Endodermal cell (in vitro differentiated cells): Measurements from ENCODE around the gene PMEPA1. TPM values are rescaled to one million over a fixed set of nuclear protein-coding genes. Genes with fewer than 3 reads are reported as not detected.
"Not testable (repeated sequence)": the region's sequence is repeated elsewhere in the genome, so short reads cannot be mapped to it uniquely, and the experiment has no call there.

Source experiments
- DNase-seq: peaks from one replicate; pipeline ENCODE4 v3.0.0-alpha.2; 2017
- H3K27ac ChIP-seq: 2 replicates; pipeline ENCODE4 v1.5.1; 2013; ENCODE audit warnings: mild to moderate bottlenecking, low read depth, low read length, moderate library complexity
- H3K27me3 ChIP-seq: 2 replicates; pipeline ENCODE4 v1.6.1; 2013; ENCODE audit warnings: mild to moderate bottlenecking, low read length, moderate library complexity; ENCODE audit not compliant: insufficient read depth, control insufficient read depth, poor library complexity, severe bottlenecking
- H3K36me3 ChIP-seq: 2 replicates; pipeline ENCODE4 v1.7.0; 2013; ENCODE audit warnings: mild to moderate bottlenecking, low read length, moderate library complexity; ENCODE audit not compliant: control insufficient read depth, insufficient read depth
- H3K4me1 ChIP-seq: one replicate; pipeline ENCODE4 v1.7.0; 2013; ENCODE audit warnings: low read length; ENCODE audit not compliant: control insufficient read depth, insufficient read depth
- H3K4me3 ChIP-seq: 2 replicates; pipeline ENCODE4 v1.5.1; 2013; ENCODE audit warnings: mild to moderate bottlenecking, low read length, moderate library complexity
- H3K9ac ChIP-seq: 2 replicates; pipeline ENCODE4 v1.6.1; 2013; ENCODE audit warnings: mild to moderate bottlenecking, low read length, moderate library complexity; ENCODE audit not compliant: poor library complexity, severe bottlenecking; ENCODE audit errors: extremely low read depth
- H3K9me3 ChIP-seq: 2 replicates; pipeline ENCODE4 v1.6.1; 2013; ENCODE audit warnings: mild to moderate bottlenecking, low read length, moderate library complexity; ENCODE audit not compliant: control insufficient read depth
- H3K27ac Mint-ChIP-seq: 2 replicates; pipeline ENCODE4 v1.8.0; 2020; ENCODE audit warnings: mixed read lengths
- H3K27me3 Mint-ChIP-seq: 2 replicates; pipeline ENCODE4 v1.8.0; 2021; ENCODE audit warnings: mild to moderate bottlenecking, mixed read lengths; ENCODE audit not compliant: insufficient read depth
- H3K36me3 Mint-ChIP-seq: 2 replicates; pipeline ENCODE4 v1.8.0; 2020; ENCODE audit warnings: low read depth, mixed read lengths
- H3K4me1 Mint-ChIP-seq: 2 replicates; pipeline ENCODE4 v1.8.0; 2020; ENCODE audit warnings: mixed read lengths
- H3K4me3 Mint-ChIP-seq: 2 replicates; pipeline ENCODE4 v1.8.0; 2020; ENCODE audit warnings: mild to moderate bottlenecking, moderate library complexity, mixed read lengths
- H3K9me3 Mint-ChIP-seq: 2 replicates; pipeline ENCODE4 v1.8.0; 2020; ENCODE audit warnings: mild to moderate bottlenecking, mixed read lengths
- CTCF ChIP-seq: fragments of 200-600 bp; sonication (generic); conservative IDR thresholded peaks from 2 replicates; pipeline ENCODE4 v1.5.0; 2021; ENCODE audit warnings: antibody characterized with exemption, mild to moderate bottlenecking
- WGBS, 2 experiments: methylation state at CpG; one replicate each; pipeline versions ENCODE4 v1.1.5 to v1.1.7; 2013; ENCODE audit warnings: missing lambda C conversion rate in 2 of 2, mixed read lengths in 1 of 2; ENCODE audit not compliant: insufficient coverage in 1 of 2, insufficient read length in 1 of 2; 5-methylcytosine and 5-hydroxymethylcytosine counted together
- total RNA-seq, 2 donors: library from RNA; stranded (reverse); fragmentation: NEBNext Ultra II Directional in 1 of 2; extraction: Animal tissue kit (Norgen Biotek cat#: 25700) in 1 of 2; gene quantifications; 2 replicates in 1 of 2; 3 replicates in 1 of 2; pipeline ENCODE4 v1.2.1, GENCODE V29; 2021

PMEPA1 gene
- total RNA-seq, 2 donors from 2014 or later = 18.8 to 37.4 TPM

GRCh38 chr20:57633945-57634491 is 75.8 kb downstream of the PMEPA1 start:
- H3K36me3 ChIP-seq = no peaks in the 10 kb centered on the region
- WGBS, 2 experiments = 89% methylated on average over 2 of the region's 2 CpGs
- Mint-ChIP-seq H3K4me1 (no peaks in the 10 kb centered on the region), H3K4me3 (no peak overlapping the region), H3K36me3 (no peaks in the 10 kb centered on the region), H3K27me3 (peaks cover 17% of the 10 kb centered on the region), H3K27ac (no peak overlapping the region), H3K9me3 (peaks cover 10% of the 10 kb centered on the region)
- peaks cover 5% of the 10 kb centered on the region for H3K9me3 ChIP-seq
- DNase-seq = no peak
- no peak overlapping the region for H3K4me3 ChIP-seq
- H3K27me3 ChIP-seq = no peaks in the 10 kb centered on the region
- H3K27ac ChIP-seq = no peak overlapping the region
- TF ChIP-seq CTCF = no peak
- H3K9ac ChIP-seq = no peak overlapping the region
- H3K4me1 ChIP-seq = no peaks in the 10 kb centered on the region

DNA sequence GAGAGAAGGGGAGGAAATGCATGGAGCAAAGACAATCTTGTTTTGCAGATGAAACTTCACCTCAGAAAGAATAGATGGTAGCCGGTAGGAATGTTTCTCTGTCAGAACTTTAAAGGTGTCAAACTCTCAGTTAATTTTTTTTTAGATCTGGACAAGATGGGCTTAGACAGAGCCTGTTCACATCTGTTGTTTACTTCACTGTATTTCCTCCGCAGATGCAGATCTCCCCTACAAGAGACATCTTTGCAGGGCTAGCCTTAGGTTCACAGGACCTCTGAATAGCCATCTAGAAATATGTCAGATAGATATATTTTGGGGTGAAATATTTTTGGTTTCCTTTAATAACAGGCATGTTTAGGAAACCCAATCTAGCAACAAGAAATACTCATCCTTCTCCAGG is 77.5 kb downstream of the PMEPA1 start:
- TF ChIP-seq CTCF = no peak
- peaks cover 14% of the 10 kb centered on the region for H3K27me3 Mint-ChIP-seq
- 91% methylated on average over 1 to 2 of the region's 2 CpGs for WGBS, 2 experiments

GRCh38 chr20:57630061-57630460 is 79.8 kb downstream of the PMEPA1 start:
- H3K36me3 Mint-ChIP-seq = no peaks in the 10 kb centered on the region
- no peak overlapping the region for H3K27ac ChIP-seq
- no peak overlapping the region for H3K9ac ChIP-seq
- 72 to 84% methylated on average over 3 to 4 of the region's 4 CpGs for WGBS, 2 experiments
- peaks cover 10% of the 10 kb centered on the region for H3K27me3 Mint-ChIP-seq
- no peak overlapping the region for H3K27ac Mint-ChIP-seq
- H3K4me3 ChIP-seq = no peak overlapping the region
- H3K36me3 ChIP-seq = no peaks in the 10 kb centered on the region
- TF ChIP-seq CTCF = no peak
- no peak for DNase-seq
- H3K9me3 ChIP-seq = peaks cover 5% of the 10 kb centered on the region
- no peaks in the 10 kb centered on the region for H3K27me3 ChIP-seq
- H3K4me1 Mint-ChIP-seq = no peaks in the 10 kb centered on the region
- H3K4me1 ChIP-seq = no peaks in the 10 kb centered on the region
- peaks cover 20% of the 10 kb centered on the region for H3K9me3 Mint-ChIP-seq
- no peak overlapping the region for H3K4me3 Mint-ChIP-seq

More for the DNA sequence above, 77.5 kb downstream of the PMEPA1 start:
- no peaks in the 10 kb centered on the region for H3K4me1 Mint-ChIP-seq
- H3K4me3 ChIP-seq = no peak overlapping the region
- H3K27ac Mint-ChIP-seq = no peak overlapping the region
- H3K36me3 ChIP-seq = no peaks in the 10 kb centered on the region
- H3K9me3 Mint-ChIP-seq = peaks cover 11% of the 10 kb centered on the region
- H3K9me3 ChIP-seq = peaks cover 5% of the 10 kb centered on the region
- H3K36me3 Mint-ChIP-seq = no peaks in the 10 kb centered on the region
- H3K27me3 ChIP-seq = no peaks in the 10 kb centered on the region
- no peaks in the 10 kb centered on the region for H3K4me1 ChIP-seq
- H3K4me3 Mint-ChIP-seq = no peak overlapping the region
- H3K9ac ChIP-seq = no peak overlapping the region
- DNase-seq = no peak
- H3K27ac ChIP-seq = no peak overlapping the region

DNA sequence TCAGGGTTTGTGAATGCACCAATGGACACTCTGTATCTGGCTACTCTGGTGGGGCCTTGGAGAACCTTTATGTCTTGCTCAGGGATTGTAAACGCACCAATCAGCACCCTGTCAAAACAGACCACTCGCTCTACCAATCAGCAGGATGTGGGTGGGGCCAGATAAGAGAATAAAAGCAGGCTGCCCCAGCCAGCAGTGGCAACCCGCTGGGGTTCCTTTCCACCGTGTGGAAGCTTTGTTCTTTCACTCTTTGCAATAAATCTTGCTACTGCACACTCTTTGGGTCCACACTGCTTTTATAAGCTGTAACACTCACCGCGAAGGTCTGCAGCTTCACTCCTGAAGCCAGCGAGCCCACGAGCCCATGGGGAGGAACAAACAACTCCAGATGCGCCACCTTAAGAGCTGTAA is 80.3 kb downstream of the PMEPA1 start:
- H3K27ac ChIP-seq, H3K27ac Mint-ChIP-seq, H3K4me1 ChIP-seq, H3K4me3 Mint-ChIP-seq, H3K36me3 Mint-ChIP-seq, DNase-seq, H3K36me3 ChIP-seq, H3K9ac ChIP-seq, H3K4me1 Mint-ChIP-seq, H3K4me3 ChIP-seq, H3K27me3 ChIP-seq: not testable (repeated sequence)
- Mint-ChIP-seq H3K27me3 (peaks cover 10% of the 10 kb centered on the region), H3K9me3 (peaks cover 25% of the 10 kb centered on the region)
- H3K9me3 ChIP-seq = peaks cover 11% of the 10 kb centered on the region
- WGBS, 2 experiments = 91 to 96% methylated on average over 6 to 9 of the region's 9 CpGs

DNA sequence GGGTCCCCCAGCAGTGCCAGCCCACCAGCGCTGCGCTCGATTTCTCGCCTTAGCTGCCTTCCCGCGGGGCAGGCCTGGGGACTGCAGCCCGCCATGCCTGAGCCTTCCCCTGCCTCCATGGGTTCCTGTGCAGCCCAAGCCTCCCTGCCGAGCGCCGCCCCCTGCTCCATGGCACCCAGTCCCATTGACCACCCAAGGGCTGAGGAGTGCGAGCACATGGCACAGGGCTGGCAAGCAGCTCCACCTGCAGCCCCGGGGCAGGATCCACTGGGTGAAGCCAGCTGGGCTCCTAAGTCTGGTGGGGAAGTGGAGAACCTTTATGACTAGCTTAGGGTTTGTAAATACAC is 80.9 kb downstream of the PMEPA1 start:
- not testable (repeated sequence) for H3K36me3 ChIP-seq, H3K27me3 ChIP-seq, H3K27ac Mint-ChIP-seq, H3K4me3 Mint-ChIP-seq, H3K4me1 Mint-ChIP-seq, H3K4me1 ChIP-seq, H3K27ac ChIP-seq, DNase-seq, H3K36me3 Mint-ChIP-seq, H3K9ac ChIP-seq, H3K27me3 Mint-ChIP-seq, H3K4me3 ChIP-seq
- 94% methylated on average over 2 to 12 of the region's 12 CpGs for WGBS, 2 experiments
- H3K9me3 Mint-ChIP-seq = peaks cover 31% of the 10 kb centered on the region
- H3K9me3 ChIP-seq = peaks cover 11% of the 10 kb centered on the region
